ENCODE data around the gene FGFBP2.

FGFBP2 gene

DNA sequence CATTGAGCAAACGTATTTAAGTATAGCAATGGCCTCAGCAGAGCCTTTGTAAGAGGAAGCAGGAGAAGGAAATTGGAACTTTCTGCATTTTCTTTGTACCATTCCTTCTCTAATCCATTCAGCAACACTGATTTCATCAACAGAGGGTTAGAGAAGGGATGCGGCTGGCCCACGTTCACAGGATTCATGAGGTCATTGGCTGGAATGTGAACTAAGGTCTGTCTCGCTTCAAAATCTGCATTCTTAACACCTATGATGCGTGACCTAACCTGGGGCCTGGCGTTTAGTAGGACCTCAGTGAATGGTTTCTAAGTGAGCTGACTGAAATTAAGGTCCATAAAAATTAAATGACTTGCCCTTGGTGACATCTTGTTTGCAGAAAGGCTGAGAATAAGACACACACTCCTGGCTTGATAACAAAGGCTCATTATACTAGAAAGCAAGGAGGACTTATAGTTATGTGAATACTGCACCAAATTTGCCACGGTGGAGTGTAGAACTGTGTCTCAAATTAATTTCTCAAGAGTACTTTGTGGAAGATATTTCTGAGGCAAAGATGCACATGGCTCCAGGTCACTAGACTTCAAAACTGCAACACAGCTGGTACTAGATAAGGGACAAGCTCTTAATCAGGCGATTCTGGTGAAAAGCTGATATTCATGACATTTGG is 49.9 kb downstream of the FGFBP2 start:
- DNase-seq (ENCODE audit: low read depth): no peak
- no peak overlapping the region for H3K4me3 ChIP-seq (ENCODE audit: low read length)
- TF ChIP-seq, protein P1, sequence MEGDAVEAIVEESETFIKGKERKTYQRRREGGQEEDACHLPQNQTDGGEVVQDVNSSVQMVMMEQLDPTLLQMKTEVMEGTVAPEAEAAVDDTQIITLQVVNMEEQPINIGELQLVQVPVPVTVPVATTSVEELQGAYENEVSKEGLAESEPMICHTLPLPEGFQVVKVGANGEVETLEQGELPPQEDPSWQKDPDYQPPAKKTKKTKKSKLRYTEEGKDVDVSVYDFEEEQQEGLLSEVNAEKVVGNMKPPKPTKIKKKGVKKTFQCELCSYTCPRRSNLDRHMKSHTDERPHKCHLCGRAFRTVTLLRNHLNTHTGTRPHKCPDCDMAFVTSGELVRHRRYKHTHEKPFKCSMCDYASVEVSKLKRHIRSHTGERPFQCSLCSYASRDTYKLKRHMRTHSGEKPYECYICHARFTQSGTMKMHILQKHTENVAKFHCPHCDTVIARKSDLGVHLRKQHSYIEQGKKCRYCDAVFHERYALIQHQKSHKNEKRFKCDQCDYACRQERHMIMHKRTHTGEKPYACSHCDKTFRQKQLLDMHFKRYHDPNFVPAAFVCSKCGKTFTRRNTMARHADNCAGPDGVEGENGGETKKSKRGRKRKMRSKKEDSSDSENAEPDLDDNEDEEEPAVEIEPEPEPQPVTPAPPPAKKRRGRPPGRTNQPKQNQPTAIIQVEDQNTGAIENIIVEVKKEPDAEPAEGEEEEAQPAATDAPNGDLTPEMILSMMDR (conservative IDR thresholded peaks at IDR 0.05; ENCODE audit: low read length): no peak

DNA sequence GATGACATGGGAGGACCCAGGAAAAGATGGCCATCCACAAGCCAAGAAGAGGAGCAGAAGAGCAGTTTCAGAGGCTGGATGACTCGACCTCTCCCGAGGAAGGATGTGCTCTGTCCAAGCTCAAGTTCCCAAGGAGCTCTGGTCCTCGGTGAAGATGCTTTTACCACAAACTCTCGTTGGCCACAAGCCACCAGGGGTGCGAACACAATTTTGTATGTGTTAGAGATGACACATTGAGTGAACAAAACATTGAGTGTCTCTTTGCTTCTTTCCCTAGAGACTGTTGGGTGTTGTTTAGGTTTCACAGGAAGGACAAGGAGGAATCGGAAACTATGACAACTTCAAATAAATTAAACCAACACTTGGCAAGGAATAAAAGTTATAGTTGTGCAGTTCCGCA is 50.7 kb downstream of the FGFBP2 start:
- DNase-seq (ENCODE audit: low read depth): no peak
- TF ChIP-seq, protein P1 (conservative IDR thresholded peaks at IDR 0.05; ENCODE audit: low read length): no peak
- no peak overlapping the region for H3K4me3 ChIP-seq (ENCODE audit: low read length)
